PC-9 (cell line): Measurements from ENCODE around the gene ATP13A3. TPM values are rescaled to one million over a fixed set of nuclear protein-coding genes. Genes with fewer than 3 reads are reported as not detected.

Experiments
- BruUV-seq: library from RNA; stranded (reverse); fragments of 400-500 nt; replicated peaks from 2 replicates; lab custom pipeline; 2021; lab: Mats Ljungman, UMichigan
- CTCF ChIA-PET: fragments of 300-600 bp; sonication (Branson Sonifier 250); formaldehyde crosslinking; loops from one replicate; lab custom pipeline; 2022; ENCODE audit warnings: antibody characterized with exemption; lab: Charles Lee
- POLR2A ChIA-PET: fragments of 300-600 bp; sonication (Branson Sonifier 250); formaldehyde crosslinking; loops from one replicate; lab custom pipeline; 2022; ENCODE audit warnings: antibody characterized with exemption; ENCODE audit not compliant: unreplicated experiment; lab: Charles Lee
- DNase-seq, 2 experiments: peaks; one replicate each; pipeline versions ENCODE4 v3.0.0 to v3.0.0-alpha.2; 2015 to 2022; ENCODE audit warnings: mixed read lengths in 1 of 2
- H2AFZ ChIP-seq: fragments of 200-600 bp; sonication (generic); 2 replicates; pipeline ENCODE4 v1.8.1; 2017; ENCODE audit warnings: antibody characterized with exemption
- H3F3A ChIP-seq: fragments of 200-600 bp; sonication (generic); 2 replicates; pipeline ENCODE4 v1.8.1; 2017; ENCODE audit warnings: antibody characterized with exemption, mild to moderate bottlenecking, low read depth; ENCODE audit not compliant: insufficient read depth
- H3K27ac ChIP-seq: fragments of 200-600 bp; sonication (generic); 2 replicates; pipeline ENCODE4 v1.6.1; 2016; ENCODE audit warnings: mixed run types
- H3K27me3 ChIP-seq: fragments of 200-600 bp; sonication (generic); 2 replicates; pipeline ENCODE4 v1.6.1; 2016; ENCODE audit warnings: low read depth, mixed run types; ENCODE audit not compliant: insufficient read depth
- H3K36me3 ChIP-seq: fragments of 200-600 bp; sonication (generic); 2 replicates; pipeline ENCODE4 v1.6.1; 2016; ENCODE audit warnings: low read depth, mixed run types
- H3K4me1 ChIP-seq: fragments of 200-600 bp; sonication (generic); replicated peaks from 2 replicates; pipeline ENCODE4 v1.6.1; 2016; ENCODE audit warnings: mixed run types; ENCODE audit not compliant: insufficient read depth
- H3K4me2 ChIP-seq: fragments of 200-600 bp; sonication (generic); 2 replicates; pipeline ENCODE4 v1.6.1; 2017; ENCODE audit warnings: mixed run types
- H3K4me3 ChIP-seq: fragments of 200-600 bp; sonication (generic); 2 replicates; pipeline ENCODE4 v1.6.1; 2016; ENCODE audit warnings: mixed run types
- H3K79me2 ChIP-seq: fragments of 200-600 bp; sonication (generic); 2 replicates; pipeline ENCODE4 v1.6.1; 2017; ENCODE audit warnings: low read depth, mixed run types
- H3K9me2 ChIP-seq: fragments of 200-600 bp; sonication (generic); 2 replicates; pipeline ENCODE4 v1.8.1; 2017; ENCODE audit warnings: mild to moderate bottlenecking; ENCODE audit not compliant: insufficient read depth
- H3K9me3 ChIP-seq: fragments of 200-600 bp; sonication (generic); 2 replicates; pipeline ENCODE4 v1.8.1; 2016; ENCODE audit warnings: low read depth; ENCODE audit not compliant: insufficient read depth
- H4K20me1 ChIP-seq: fragments of 200-600 bp; sonication (generic); 2 replicates; pipeline ENCODE4 v1.8.1; 2017; ENCODE audit not compliant: insufficient read depth
- CTCF ChIP-seq: fragments of 200-600 bp; sonication (generic); conservative IDR thresholded peaks from 2 replicates; pipeline ENCODE4 v1.6.1; 2017; ENCODE audit warnings: mixed run types, antibody characterized with exemption, mild to moderate bottlenecking, moderate library complexity
- EZH2 ChIP-seq: fragments of 200-600 bp; sonication (generic); IDR thresholded peaks from 2 replicates; pipeline ENCODE4 v1.8.0; 2017; ENCODE audit warnings: antibody characterized with exemption, low read depth
- intact Hi-C: fragments of 100-400 bp; cut with micrococcal nuclease; formaldehyde crosslinking; loops from one replicate; pipeline ENCODE4 v1.10.0; 2022; ENCODE audit not compliant: unreplicated experiment
- total RNA-seq: library from RNA; stranded (reverse); gene quantifications from 2 replicates; pipeline ENCODE4 v1.2.3, GENCODE V29; 2021

Gene ATP13A3
- total RNA-seq, 1 experiment from 2014 or later = 242 TPM

- Histone ChIP-seq H2AFZ (no peak overlapping the region), H4K20me1 (no peaks in the 10 kb centered on the region), H3K36me3 (no peaks in the 10 kb centered on the region), H3K4me1 (no peaks in the 10 kb centered on the region), H3K27ac (no peak overlapping the region), H3K9me3 (peaks cover 10% of the 10 kb centered on the region; the same call in 1 of the 2 replicates), H3F3A (no peaks in the 10 kb centered on the region; the same call in 1 of the 2 replicates), H3K4me3 (no peak overlapping the region), H3K27me3 (peaks cover 20% of the 10 kb centered on the region; the same call in 1 of the 2 replicates), H3K9me2 (no peaks in the 10 kb centered on the region), H3K79me2 (no peaks in the 10 kb centered on the region), H3K4me2 (no peak overlapping the region)
- TF ChIP-seq EZH2 (no peak), CTCF (no peak)
- DNase-seq = no peak
- POLR2A ChIA-PET = no interaction called here
- intact Hi-C loops = no loop called here
- CTCF ChIA-PET = no interaction called here
- BruUV-seq = no TSS peak
Observed at GRCh38 chr3:194390835-194391234, 96.0 kb downstream of the ATP13A3 start.

DNA sequence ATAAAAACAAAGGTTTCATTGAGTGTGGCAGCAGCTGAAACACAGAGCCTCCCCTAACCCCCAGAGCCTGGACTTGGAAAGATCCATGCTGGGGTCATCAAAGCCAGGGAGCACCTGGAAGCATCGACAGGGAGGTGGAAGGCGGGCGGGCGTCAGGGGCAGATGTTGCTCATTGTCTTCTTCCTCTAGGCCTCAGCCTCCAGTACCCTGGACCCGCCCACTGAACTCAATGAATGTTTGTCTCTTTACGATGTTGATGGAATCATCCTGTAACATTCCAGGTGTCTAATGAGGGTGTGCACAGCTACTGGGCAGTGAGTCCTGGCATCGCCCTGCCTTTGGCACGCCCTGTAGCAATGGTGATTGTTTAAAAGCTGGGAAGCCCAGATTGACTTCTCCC is 97.5 kb downstream of the ATP13A3 start:
- BruUV-seq = no TSS peak

DNA sequence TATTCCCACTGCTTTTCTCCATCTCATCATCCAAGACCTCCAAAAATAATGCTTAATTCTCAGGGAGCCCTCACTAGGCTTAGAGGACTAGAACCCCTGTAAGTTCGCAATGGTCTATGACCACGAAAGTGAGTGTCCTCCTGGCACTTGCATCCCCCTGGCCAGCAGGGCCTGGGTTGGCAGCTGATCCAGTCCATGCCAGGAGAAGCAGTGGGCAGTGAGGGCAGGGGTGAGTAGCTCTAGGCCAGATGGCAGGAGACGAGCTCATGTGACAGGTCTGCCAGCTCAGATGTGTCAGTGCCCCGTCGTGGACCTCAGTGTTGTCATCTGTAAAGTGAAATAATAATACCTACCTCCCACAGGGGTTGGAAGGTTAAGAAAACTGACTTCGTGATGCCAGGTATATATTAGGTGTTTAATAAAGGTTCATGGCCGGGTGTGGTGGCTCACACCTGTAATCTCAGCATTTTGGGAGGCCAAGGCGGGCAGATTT is 98.8 kb downstream of the ATP13A3 start:
- H3K36me3 ChIP-seq = no peaks in the 10 kb centered on the region
- DNase-seq = no peak
- BruUV-seq = no TSS peak
- no peak overlapping the region for H3K27ac ChIP-seq
- H2AFZ ChIP-seq = no peak overlapping the region
- no peak for TF ChIP-seq CTCF
- TF ChIP-seq EZH2 = no peak
- H3K27me3 ChIP-seq = peaks cover 29% of the 10 kb centered on the region; the same call in 1 of the 2 replicates
- no peaks in the 10 kb centered on the region for H3F3A ChIP-seq
- no peaks in the 10 kb centered on the region for H3K4me1 ChIP-seq
- CTCF ChIA-PET = interaction anchor here (1.1 kb wide), 1 partner anchor 44 kb away, joined by 3 read pairs; no protein-coding TSS in a partner anchor
- no peak overlapping the region for H3K4me2 ChIP-seq
- H3K9me2 ChIP-seq = no peaks in the 10 kb centered on the region
- H4K20me1 ChIP-seq = no peaks in the 10 kb centered on the region
- no peaks in the 10 kb centered on the region for H3K79me2 ChIP-seq
- no peak overlapping the region for H3K4me3 ChIP-seq
- H3K9me3 ChIP-seq = peaks cover 10% of the 10 kb centered on the region; the same call in 1 of the 2 replicates
- POLR2A ChIA-PET = interaction anchor here (0.6 kb wide), 1 partner anchor 245 kb away, joined by 5 read pairs; the partner anchor contains the start of gene TMEM44
- intact Hi-C loops = no loop called here

More for the DNA sequence above, 97.5 kb downstream of the ATP13A3 start:
- Histone ChIP-seq H3K27me3 (peaks cover 20% of the 10 kb centered on the region; the same call in 1 of the 2 replicates), H3K4me2 (no peak overlapping the region), H3K4me1 (no peaks in the 10 kb centered on the region), H3K9me3 (peaks cover 10% of the 10 kb centered on the region; the same call in 1 of the 2 replicates), H3K9me2 (no peaks in the 10 kb centered on the region), H3K27ac (no peak overlapping the region), H3K4me3 (no peak overlapping the region), H3F3A (no peaks in the 10 kb centered on the region), H2AFZ (no peak overlapping the region), H3K36me3 (no peaks in the 10 kb centered on the region), H3K79me2 (no peaks in the 10 kb centered on the region), H4K20me1 (no peaks in the 10 kb centered on the region)
- TF ChIP-seq EZH2 (no peak), CTCF (no peak)
- CTCF ChIA-PET = no interaction called here
- no peak for DNase-seq
- intact Hi-C loops = no loop called here
- POLR2A ChIA-PET = no interaction called here
